Karpas-422 (cell line): ENCODE results near the gene MYLK4. TPM values are rescaled to one million over a fixed set of nuclear protein-coding genes. Genes with fewer than 3 reads are reported as not detected.

Experiments
- DNase-seq: peaks from one replicate; pipeline ENCODE4 v3.0.0-alpha.2; 2015
- H2AFZ ChIP-seq: fragments of 200-600 bp; sonication (generic); 2 replicates; pipeline ENCODE4 v1.6.1; 2014; ENCODE audit warnings: antibody characterized with exemption, low read length, mixed read lengths
- H3K27ac ChIP-seq: fragments of 200-600 bp; sonication (generic); 2 replicates; pipeline ENCODE4 v1.5.1; 2014; ENCODE audit warnings: mild to moderate bottlenecking, low read length, moderate library complexity
- H3K27me3 ChIP-seq: fragments of 200-600 bp; sonication (generic); 2 replicates; pipeline ENCODE4 v1.6.1; 2014; ENCODE audit warnings: low read length, mixed read lengths
- H3K36me3 ChIP-seq: fragments of 200-600 bp; sonication (generic); 2 replicates; pipeline ENCODE4 v1.6.1; 2014; ENCODE audit warnings: low read length, mixed read lengths; ENCODE audit not compliant: insufficient read depth
- H3K4me1 ChIP-seq: fragments of 200-600 bp; sonication (generic); 2 replicates; pipeline ENCODE4 v1.6.1; 2014; ENCODE audit warnings: mild to moderate bottlenecking, low read length, mixed read lengths
- H3K4me2 ChIP-seq: fragments of 200-600 bp; sonication (generic); 2 replicates; pipeline ENCODE4 v1.6.1; 2014; ENCODE audit warnings: low read length, low read depth, mild to moderate bottlenecking; ENCODE audit not compliant: poor library complexity, severe bottlenecking
- H3K4me3 ChIP-seq: fragments of 200-600 bp; sonication (generic); 2 replicates; pipeline ENCODE4 v1.5.1; 2014; ENCODE audit warnings: mild to moderate bottlenecking, antibody characterized with exemption, low read length, mixed read lengths
- H3K79me2 ChIP-seq: fragments of 200-600 bp; sonication (generic); 2 replicates; pipeline ENCODE4 v1.6.1; 2014; ENCODE audit warnings: mild to moderate bottlenecking, low read length, mixed read lengths
- H3K9ac ChIP-seq: fragments of 200-600 bp; sonication (generic); 2 replicates; pipeline ENCODE4 v1.6.0; 2014; ENCODE audit warnings: low read length
- H3K9me2 ChIP-seq: fragments of 200-600 bp; sonication (generic), shearing (Covaris generic); replicated peaks from 2 replicates; pipeline ENCODE4 v1.6.0; 2014; ENCODE audit warnings: mild to moderate bottlenecking, low read length, moderate library complexity; ENCODE audit not compliant: insufficient read depth
- H3K9me3 ChIP-seq: fragments of 300-700, 200-600 bp; sonication (generic); 2 replicates; pipeline ENCODE4 v1.6.1; 2014; ENCODE audit warnings: low read length, mixed read lengths
- H4K20me1 ChIP-seq: fragments of 200-600 bp; sonication (generic); 2 replicates; pipeline ENCODE4 v1.6.1; 2014; ENCODE audit warnings: mild to moderate bottlenecking, antibody characterized with exemption, low read length, low read depth; ENCODE audit not compliant: insufficient read depth
- total RNA-seq: library from RNA; depleted of rRNA; stranded (reverse); fragments of >200 nt; shearing (Covaris generic); gene quantifications from 2 replicates; pipeline ENCODE4 v1.2.3, GENCODE V29; 2014; ENCODE audit warnings: low replicate concordance

The MYLK4 gene
- total RNA-seq, 1 experiment from 2014 or later, result 0.78 TPM

GRCh38 chr6:2624177-2624576 lies 126.5 kb downstream of the MYLK4 start:
- no peaks in the 10 kb centered on the region for H3K9me3 ChIP-seq
- H3K27ac ChIP-seq, result no peak overlapping the region
- no peak overlapping the region for H2AFZ ChIP-seq
- H3K9me2 ChIP-seq, result no peaks in the 10 kb centered on the region
- H4K20me1 ChIP-seq, result no peaks in the 10 kb centered on the region; the same call in 1 of the 2 replicates
- DNase-seq, result no peak
- H3K4me3 ChIP-seq, result no peak overlapping the region
- no peaks in the 10 kb centered on the region for H3K4me1 ChIP-seq
- H3K9ac ChIP-seq, result no peak overlapping the region
- no peaks in the 10 kb centered on the region for H3K79me2 ChIP-seq
- H3K4me2 ChIP-seq, result no peak overlapping the region
- no peaks in the 10 kb centered on the region for H3K36me3 ChIP-seq
- no peaks in the 10 kb centered on the region for H3K27me3 ChIP-seq

- Histone ChIP-seq H3K4me2 (no peak overlapping the region), H3K9me3 (no peaks in the 10 kb centered on the region), H3K9me2 (no peaks in the 10 kb centered on the region), H3K27me3 (no peaks in the 10 kb centered on the region), H3K9ac (no peak overlapping the region), H3K36me3 (no peaks in the 10 kb centered on the region), H3K27ac (no peak overlapping the region), H4K20me1 (no peaks in the 10 kb centered on the region; the same call in 1 of the 2 replicates), H2AFZ (no peak overlapping the region), H3K79me2 (no peaks in the 10 kb centered on the region), H3K4me3 (no peak overlapping the region), H3K4me1 (no peaks in the 10 kb centered on the region)
- no peak for DNase-seq
Measured at GRCh38 chr6:2623295-2623694, 127.4 kb downstream of the MYLK4 start.

GRCh38 chr6:2622671-2623070 lies 128.1 kb downstream of the MYLK4 start:
- Histone ChIP-seq H2AFZ (no peak overlapping the region), H3K36me3 (no peaks in the 10 kb centered on the region), H3K9ac (no peak overlapping the region), H3K4me1 (no peaks in the 10 kb centered on the region), H3K27ac (no peak overlapping the region), H3K9me3 (no peaks in the 10 kb centered on the region), H3K4me3 (no peak overlapping the region), H3K4me2 (no peak overlapping the region), H3K79me2 (no peaks in the 10 kb centered on the region), H3K27me3 (no peaks in the 10 kb centered on the region), H4K20me1 (no peaks in the 10 kb centered on the region; the same call in 1 of the 2 replicates), H3K9me2 (no peaks in the 10 kb centered on the region)
- DNase-seq, result no peak

- no peak overlapping the region for H3K4me3 ChIP-seq
- H3K79me2 ChIP-seq, result no peaks in the 10 kb centered on the region
- no peak overlapping the region for H3K4me2 ChIP-seq
- H3K36me3 ChIP-seq, result no peaks in the 10 kb centered on the region
- no peaks in the 10 kb centered on the region for H3K9me3 ChIP-seq
- H3K4me1 ChIP-seq, result no peaks in the 10 kb centered on the region
- H3K9me2 ChIP-seq, result no peaks in the 10 kb centered on the region
- no peak overlapping the region for H3K9ac ChIP-seq
- DNase-seq, result no peak
- H4K20me1 ChIP-seq, result no peaks in the 10 kb centered on the region
- no peak overlapping the region for H3K27ac ChIP-seq
- no peak overlapping the region for H2AFZ ChIP-seq
- no peaks in the 10 kb centered on the region for H3K27me3 ChIP-seq
Measured at GRCh38 chr6:2619651-2620050, 131.1 kb downstream of the MYLK4 start.

GRCh38 chr6:2617729-2618128 lies 133.0 kb downstream of the MYLK4 start:
- Histone ChIP-seq H3K79me2 (no peaks in the 10 kb centered on the region), H3K9me3 (no peaks in the 10 kb centered on the region), H3K36me3 (no peaks in the 10 kb centered on the region), H3K4me1 (no peaks in the 10 kb centered on the region), H3K27me3 (no peaks in the 10 kb centered on the region), H3K9me2 (no peaks in the 10 kb centered on the region), H2AFZ (no peak overlapping the region), H3K27ac (no peak overlapping the region), H3K4me2 (no peak overlapping the region), H3K4me3 (no peak overlapping the region), H3K9ac (no peak overlapping the region), H4K20me1 (no peaks in the 10 kb centered on the region)
- no peak for DNase-seq

- no peak overlapping the region for H3K9ac ChIP-seq
- no peak overlapping the region for H3K4me2 ChIP-seq
- no peak overlapping the region for H2AFZ ChIP-seq
- H3K4me3 ChIP-seq, result no peak overlapping the region
- no peaks in the 10 kb centered on the region for H3K36me3 ChIP-seq
- H4K20me1 ChIP-seq, result no peaks in the 10 kb centered on the region
- no peaks in the 10 kb centered on the region for H3K27me3 ChIP-seq
- no peaks in the 10 kb centered on the region for H3K4me1 ChIP-seq
- H3K9me2 ChIP-seq, result no peaks in the 10 kb centered on the region
- H3K79me2 ChIP-seq, result no peaks in the 10 kb centered on the region
- no peak for DNase-seq
- H3K9me3 ChIP-seq, result no peaks in the 10 kb centered on the region
- no peak overlapping the region for H3K27ac ChIP-seq
Measured at GRCh38 chr6:2616811-2617210, 133.9 kb downstream of the MYLK4 start.

- Histone ChIP-seq H3K36me3 (no peaks in the 10 kb centered on the region), H3K27ac (no peak overlapping the region), H3K79me2 (no peaks in the 10 kb centered on the region), H3K9ac (no peak overlapping the region), H2AFZ (no peak overlapping the region), H4K20me1 (no peaks in the 10 kb centered on the region), H3K4me3 (no peak overlapping the region), H3K4me2 (no peak overlapping the region), H3K27me3 (no peaks in the 10 kb centered on the region), H3K9me2 (no peaks in the 10 kb centered on the region), H3K9me3 (no peaks in the 10 kb centered on the region), H3K4me1 (no peaks in the 10 kb centered on the region)
- no peak for DNase-seq
Measured at GRCh38 chr6:2615251-2615650, 135.5 kb downstream of the MYLK4 start.

- Histone ChIP-seq H3K9me2 (no peaks in the 10 kb centered on the region), H3K79me2 (no peaks in the 10 kb centered on the region), H3K27me3 (no peaks in the 10 kb centered on the region), H2AFZ (no peak overlapping the region), H3K9ac (no peak overlapping the region), H3K4me2 (no peak overlapping the region), H3K4me3 (no peak overlapping the region), H3K4me1 (no peaks in the 10 kb centered on the region), H4K20me1 (no peaks in the 10 kb centered on the region), H3K9me3 (no peaks in the 10 kb centered on the region), H3K36me3 (no peaks in the 10 kb centered on the region), H3K27ac (no peak overlapping the region)
- no peak for DNase-seq
Measured at GRCh38 chr6:2614846-2615245, 135.9 kb downstream of the MYLK4 start.

- Histone ChIP-seq H3K79me2 (no peaks in the 10 kb centered on the region), H3K9ac (no peak overlapping the region), H3K9me2 (no peaks in the 10 kb centered on the region), H3K4me1 (no peaks in the 10 kb centered on the region), H4K20me1 (no peaks in the 10 kb centered on the region), H3K4me3 (no peak overlapping the region), H3K9me3 (no peaks in the 10 kb centered on the region), H3K27ac (no peak overlapping the region), H3K27me3 (no peaks in the 10 kb centered on the region), H3K36me3 (no peaks in the 10 kb centered on the region), H3K4me2 (no peak overlapping the region), H2AFZ (no peak overlapping the region)
- DNase-seq, result no peak
Measured at GRCh38 chr6:2614155-2614554, 136.6 kb downstream of the MYLK4 start.
